SK-N-SH treated with all-trans-retinoic acid at 6 μM for 48 hours (cell line): Measurements from ENCODE around the gene MAPK12.

ENCODE experiments used
- ATAC-seq: fragments of 200-7000 bp; cut with Tn5 transposase; 3 replicates; pipeline ENCODE4 v1.9.1; 2020; ENCODE audit warnings: mild to moderate bottlenecking, moderate library complexity
- ARNTL ChIP-seq: fragments of 450-650 bp; formaldehyde crosslinking; IDR thresholded peaks from 2 replicates; pipeline ENCODE4 v1.5.0; 2020; ENCODE audit warnings: low read depth, mild to moderate bottlenecking, moderate library complexity, borderline replicate concordance
- CREB5 ChIP-seq: fragments of 250-450 bp; sonication (Bioruptor Pico); IDR thresholded peaks from 2 replicates; pipeline ENCODE4 v1.5.1; 2020; ENCODE audit warnings: low read depth, mild to moderate bottlenecking, moderate library complexity
- CSRNP3 ChIP-seq: fragments of 250-450 bp; sonication (Bioruptor Pico); IDR thresholded peaks from 2 replicates; pipeline ENCODE4 v1.5.1; 2021; ENCODE audit warnings: mild to moderate bottlenecking, moderate library complexity
- ESRRG ChIP-seq: fragments of 250-450 bp; sonication (Bioruptor Pico); IDR thresholded peaks from 2 replicates; pipeline ENCODE4 v1.6.1; 2021; ENCODE audit warnings: mild to moderate bottlenecking
- GLIS3 ChIP-seq: fragments of 250-450 bp; sonication (Bioruptor Pico); IDR thresholded peaks from 2 replicates; pipeline ENCODE4 v1.5.0; 2020; ENCODE audit warnings: mild to moderate bottlenecking, moderate library complexity
- OSR1 ChIP-seq: fragments of 250-450 bp; sonication (Bioruptor Pico); IDR thresholded peaks from 2 replicates; pipeline ENCODE4 v1.8.0; 2022; ENCODE audit warnings: moderate library complexity, mild to moderate bottlenecking, inconsistent platforms
- PATZ1 ChIP-seq: fragments of 250-450 bp; sonication (Bioruptor Pico); IDR thresholded peaks from 2 replicates; pipeline ENCODE4 v1.8.0; 2020; ENCODE audit warnings: mild to moderate bottlenecking, moderate library complexity, borderline replicate concordance
- POU6F1 ChIP-seq: fragments of 250-450 bp; sonication (Bioruptor Pico); IDR thresholded peaks from 2 replicates; pipeline ENCODE4 v1.8.0; 2021; ENCODE audit warnings: low read depth, mild to moderate bottlenecking, moderate library complexity, borderline replicate concordance
- PPARA ChIP-seq: fragments of 250-450 bp; sonication (Bioruptor Pico); IDR thresholded peaks from 2 replicates; pipeline ENCODE4 v1.5.0; 2020; ENCODE audit warnings: mild to moderate bottlenecking, borderline replicate concordance
- RARB ChIP-seq: fragments of 250-450 bp; sonication (Bioruptor Pico); IDR thresholded peaks from 2 replicates; pipeline ENCODE4 v1.8.0; 2021; ENCODE audit warnings: mild to moderate bottlenecking, moderate library complexity
- SNAI2 ChIP-seq: fragments of 250-450 bp; sonication (Bioruptor Pico); IDR thresholded peaks from 2 replicates; pipeline ENCODE4 v1.5.0; 2020; ENCODE audit warnings: mild to moderate bottlenecking, moderate library complexity
- TSHZ2 ChIP-seq: fragments of 250-450 bp; sonication (Bioruptor Pico); IDR thresholded peaks from 2 replicates; pipeline ENCODE4 v1.5.0; 2020; ENCODE audit warnings: mild to moderate bottlenecking, moderate library complexity
- ZFP3 ChIP-seq: fragments of 250-450 bp; sonication (Bioruptor Pico); IDR thresholded peaks from 2 replicates; pipeline ENCODE4 v1.5.0; 2020; ENCODE audit warnings: mild to moderate bottlenecking, moderate library complexity
- ZFP30 ChIP-seq: fragments of 450-650 bp; formaldehyde crosslinking; IDR thresholded peaks from 2 replicates; pipeline ENCODE4 v1.5.0; 2022; ENCODE audit warnings: mild to moderate bottlenecking, moderate library complexity
- ZNF565 ChIP-seq: fragments of 450-650 bp; formaldehyde crosslinking; conservative IDR thresholded peaks from 2 replicates; pipeline ENCODE4 v1.5.0; 2020; ENCODE audit warnings: low read depth, mild to moderate bottlenecking, moderate library complexity

The MAPK12 gene

GRCh38 chr22:50278461-50278860 is 17.0 kb upstream of the MAPK12 start:
- ATAC-seq = no peak
- TF ChIP-seq OSR1 (CRISPR knock-in tag) (no peak), ZNF565 (CRISPR knock-in tag) (no peak), RARB (no peak), SNAI2 (CRISPR knock-in tag) (no peak), CSRNP3 (CRISPR knock-in tag) (no peak)

GRCh38 chr22:50277761-50278160 is 16.3 kb upstream of the MAPK12 start:
- ATAC-seq = no peak
- TF ChIP-seq ARNTL (CRISPR knock-in tag) (no peak), CSRNP3 (CRISPR knock-in tag) (no peak), TSHZ2 (CRISPR knock-in tag) (no peak), POU6F1 (CRISPR knock-in tag) (no peak), ZFP3 (CRISPR knock-in tag) (no peak), GLIS3 (CRISPR knock-in tag) (no peak), ZFP30 (CRISPR knock-in tag) (no peak), SNAI2 (CRISPR knock-in tag) (no peak), ESRRG (no peak), CREB5 (no peak), PPARA (CRISPR knock-in tag) (no peak)

- ATAC-seq = peak; percentile 5; the same call in 2 of the 3 replicates
- TF ChIP-seq ZNF565 (CRISPR knock-in tag) (no peak), PATZ1 (CRISPR knock-in tag) (no peak)
These were observed 14.7 kb upstream of the MAPK12 start for GRCh38 chr22:50276143-50276542.

GRCh38 chr22:50275181-50276055 is 13.9 kb upstream of the MAPK12 start:
- no peak for TF ChIP-seq POU6F1 (CRISPR knock-in tag)
- TF ChIP-seq, all 23 proteins: peak for 0
- no peak for ATAC-seq
